HG02840 (cell line): ENCODE results near the gene PEX12.
"Not testable (repeated sequence)": the region's sequence is repeated elsewhere in the genome, so short reads cannot be mapped to it uniquely, and the experiment has no call there.

Experiments
- ATAC-seq: cut with Tn5 transposase; IDR thresholded peaks from one replicate; pipeline ENCODE4 v1.9.1; 2021; ENCODE audit warnings: mild to moderate bottlenecking, moderate library complexity, moderate number of reproducible peaks; ENCODE audit not compliant: unreplicated experiment, low FRiP score

The PEX12 gene

DNA sequence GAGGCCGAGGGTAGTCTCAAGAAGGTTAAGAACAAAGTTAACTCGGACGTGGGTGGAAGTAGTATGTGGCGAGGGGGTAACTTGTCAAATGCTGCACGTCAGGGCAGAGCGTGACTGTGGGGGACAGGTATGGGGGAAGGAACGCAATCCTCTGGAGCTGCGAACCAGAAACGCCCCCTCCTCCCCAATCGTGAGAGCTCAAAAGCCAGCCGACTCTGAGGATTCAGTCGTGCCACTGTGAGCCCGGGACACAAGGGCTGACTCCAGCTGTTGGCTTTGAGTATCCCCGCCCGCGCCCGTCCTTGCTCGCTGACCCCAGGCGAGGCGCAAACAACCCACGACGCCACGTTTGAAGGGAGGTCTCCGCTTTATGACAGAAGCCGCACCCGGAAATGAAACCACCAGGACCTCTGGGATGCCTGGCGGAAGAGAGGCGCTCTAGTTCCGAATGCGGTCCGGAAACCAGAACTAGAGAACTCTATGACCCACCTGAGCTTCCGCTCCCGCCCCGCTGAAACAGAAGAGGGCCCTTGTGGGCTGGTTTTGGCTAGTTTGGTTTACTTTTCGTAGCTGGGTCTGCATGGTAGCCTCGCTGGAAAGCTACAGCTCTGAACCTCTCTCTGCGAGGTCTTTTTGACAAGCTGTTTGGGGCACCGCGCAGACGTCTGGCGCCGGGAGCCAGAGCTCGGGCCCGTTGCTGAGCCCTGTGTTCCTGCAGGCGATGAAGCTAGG lies at the start of gene PEX12:
TSS of gene PEX12 (minus strand) at position 375 of the 732 bp plus-strand sequence. CDS start 550 bp downstream, outside the sequence.
- ATAC-seq: peak; percentile 76

DNA sequence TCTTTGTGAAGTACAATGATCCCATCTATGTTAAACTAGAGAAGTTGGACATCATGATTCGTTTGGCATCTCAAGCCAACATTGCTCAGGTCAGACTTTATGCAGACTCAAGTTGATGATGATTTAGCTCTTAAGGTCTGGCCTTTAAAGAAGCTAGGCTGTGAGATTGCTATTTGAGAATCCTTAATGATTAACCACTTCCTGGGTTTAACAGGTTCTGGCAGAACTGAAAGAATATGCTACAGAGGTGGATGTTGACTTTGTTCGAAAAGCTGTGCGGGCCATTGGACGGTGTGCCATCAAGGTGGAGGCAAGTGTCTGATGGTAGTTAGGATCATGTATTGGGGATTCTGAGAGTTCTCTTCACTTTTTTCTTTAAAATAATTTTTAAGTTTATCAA lies 49.0 kb upstream of the PEX12 start:
- no peak for ATAC-seq

DNA sequence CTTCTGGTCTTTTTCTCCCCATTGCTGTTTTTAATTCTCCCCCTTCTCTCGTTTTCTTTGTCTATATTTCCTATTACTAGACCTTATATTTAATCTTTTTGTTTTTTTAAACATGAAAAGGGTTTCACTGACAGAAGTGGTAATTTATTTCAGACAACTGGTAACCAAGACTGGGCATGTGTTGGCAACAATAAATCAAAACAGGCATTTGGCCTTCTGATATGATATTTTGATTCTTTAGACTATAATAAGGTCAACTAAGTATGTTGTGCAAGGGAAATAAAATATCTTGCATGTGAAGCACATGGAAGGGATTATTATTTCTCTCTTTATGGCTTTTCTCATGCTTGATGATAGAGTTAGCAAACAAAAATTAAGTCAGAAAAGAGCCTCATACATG lies 43.4 kb upstream of the PEX12 start:
- no peak for ATAC-seq

DNA sequence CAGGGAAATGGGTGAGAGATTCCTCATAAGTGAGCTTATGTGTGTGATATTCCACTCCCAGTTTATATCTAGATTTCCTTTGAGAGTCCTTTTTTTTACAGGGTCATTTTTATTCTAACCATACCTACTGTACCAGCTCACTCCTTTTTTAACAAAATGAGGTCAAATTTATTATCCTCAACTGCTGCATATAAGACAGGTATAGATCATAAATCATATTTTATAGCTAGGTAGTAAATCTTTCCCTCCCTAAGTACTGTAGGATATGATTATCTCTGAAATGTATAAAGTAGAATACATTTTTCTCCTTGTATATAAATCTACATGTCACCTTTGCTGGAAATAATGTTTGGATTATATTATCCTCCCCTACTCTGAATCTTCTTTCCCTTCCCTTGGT lies 40.3 kb upstream of the PEX12 start:
- ATAC-seq: no peak

DNA sequence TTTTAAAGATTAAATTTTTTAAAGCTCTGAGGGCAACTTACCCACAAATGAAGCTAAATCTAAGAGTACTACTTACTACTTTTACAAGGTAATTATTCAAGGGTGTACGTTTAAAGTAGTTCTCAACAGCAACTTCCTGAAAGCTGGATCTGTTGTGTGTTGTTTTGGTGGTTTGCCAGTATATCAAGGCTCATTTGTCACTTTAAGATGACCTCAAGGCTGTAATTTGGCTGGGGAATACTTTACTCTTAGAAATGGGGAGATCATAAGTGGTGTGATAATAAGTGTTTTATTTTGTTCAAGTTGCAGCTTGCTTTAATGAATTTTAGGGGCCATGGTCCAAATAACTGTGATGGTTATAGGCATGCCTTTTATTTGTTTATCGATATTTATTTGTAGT lies 39.1 kb upstream of the PEX12 start:
- ATAC-seq: no peak

DNA sequence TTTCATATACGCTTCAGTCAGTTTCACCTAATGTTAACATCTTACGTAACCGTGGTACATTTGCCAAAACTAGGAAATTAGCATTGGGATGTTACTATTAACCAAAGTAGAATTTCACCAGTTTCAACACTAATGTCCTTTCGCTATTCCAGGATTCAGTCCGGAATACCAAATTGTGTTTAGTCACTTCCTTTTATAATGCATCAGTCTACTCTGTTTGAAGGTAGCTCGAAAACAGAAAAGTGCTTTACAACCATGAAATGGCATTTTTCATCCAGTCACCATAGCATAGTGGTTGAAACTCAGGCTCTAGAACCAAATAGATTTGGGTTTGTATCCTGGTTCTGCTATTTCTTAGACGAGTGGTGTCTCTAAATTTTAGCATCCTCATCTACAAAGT lies 38.2 kb upstream of the PEX12 start:
- ATAC-seq: no peak

DNA sequence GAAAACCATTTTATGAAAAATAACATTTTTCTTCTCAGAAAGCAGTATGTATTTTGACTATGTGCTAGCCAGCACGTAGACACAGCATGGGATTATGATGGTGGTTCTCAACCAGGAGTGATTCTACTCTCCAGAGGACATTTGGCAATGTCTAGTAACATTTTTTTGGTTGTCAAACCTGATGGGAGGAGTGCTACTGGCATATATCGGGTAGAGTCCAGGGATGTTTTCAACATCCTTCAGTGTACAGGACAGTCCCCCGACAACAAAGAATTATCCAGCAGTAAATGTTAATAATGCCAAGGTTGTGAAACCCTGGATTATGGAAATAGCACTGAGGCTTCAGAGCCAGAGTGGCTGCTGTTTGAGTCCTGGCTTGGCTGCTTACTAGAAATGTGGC lies 36.4 kb upstream of the PEX12 start:
- no peak for ATAC-seq

DNA sequence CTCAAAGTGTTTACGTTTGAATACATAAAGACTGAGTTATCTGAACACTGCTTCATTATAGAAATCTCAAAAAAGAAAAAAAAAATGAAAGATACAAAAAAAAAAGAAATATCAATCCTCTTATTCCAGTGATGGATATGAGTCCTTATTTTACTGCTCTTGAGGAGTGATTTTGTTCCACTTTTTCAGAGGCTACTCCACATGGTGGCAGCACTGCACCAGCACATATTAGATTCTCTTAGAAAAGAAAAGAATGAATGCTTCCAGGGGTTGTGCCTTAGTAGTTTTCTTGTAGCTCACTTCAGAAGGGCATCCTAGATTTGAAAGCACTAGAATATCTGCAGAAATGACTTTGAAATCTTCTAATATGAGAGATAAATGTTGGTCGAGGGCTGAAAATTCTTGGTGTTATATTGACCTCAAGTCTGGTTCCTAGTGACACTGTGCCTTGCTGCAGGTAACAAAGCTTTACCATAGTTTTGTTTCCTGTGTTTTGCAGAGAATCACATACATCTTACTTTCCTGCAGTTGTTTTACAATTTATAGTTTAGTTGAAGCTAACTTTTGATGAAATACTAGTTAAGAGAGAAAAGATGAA lies 34.7 kb upstream of the PEX12 start:
- ATAC-seq: no peak

DNA sequence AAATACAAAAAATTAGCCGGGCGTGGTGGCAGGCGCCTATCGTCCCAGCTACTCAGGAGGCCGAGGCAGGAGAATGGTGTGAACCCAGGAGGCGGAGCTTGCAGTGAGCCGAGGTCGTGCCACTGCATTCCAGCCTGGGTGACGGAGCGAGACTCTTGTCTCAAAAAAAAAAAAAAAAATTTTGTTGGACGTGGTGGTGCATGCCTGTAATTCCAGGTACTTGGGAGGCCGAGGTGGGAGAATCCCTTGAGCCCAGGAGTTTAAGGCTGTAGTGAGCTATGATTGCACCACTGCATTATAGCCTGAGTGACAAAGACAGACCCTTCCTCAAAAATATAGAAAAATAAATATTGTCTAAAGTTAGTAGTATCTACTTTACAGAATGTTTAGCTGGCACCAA lies 32.4 kb upstream of the PEX12 start:
- ATAC-seq: not testable (repeated sequence)

DNA sequence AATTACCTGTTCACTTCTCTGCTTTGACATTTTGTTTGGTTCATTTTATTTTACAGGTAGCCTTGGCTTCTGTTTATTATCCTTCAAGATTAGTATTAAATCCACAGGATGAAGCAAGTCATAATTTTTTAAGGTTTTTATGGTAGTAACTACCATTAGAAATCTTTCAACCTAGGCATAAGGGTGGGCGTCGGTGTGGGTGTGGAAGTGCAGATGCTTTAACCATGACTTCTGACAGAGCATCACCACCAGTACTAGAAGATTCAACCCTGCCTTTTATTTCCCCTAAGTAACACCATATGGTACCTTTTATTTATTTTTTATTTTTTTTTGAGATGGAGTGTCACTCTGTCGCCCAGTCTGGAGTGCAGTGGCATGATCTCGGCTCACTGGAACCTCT lies 31.5 kb upstream of the PEX12 start:
- ATAC-seq: no peak

DNA sequence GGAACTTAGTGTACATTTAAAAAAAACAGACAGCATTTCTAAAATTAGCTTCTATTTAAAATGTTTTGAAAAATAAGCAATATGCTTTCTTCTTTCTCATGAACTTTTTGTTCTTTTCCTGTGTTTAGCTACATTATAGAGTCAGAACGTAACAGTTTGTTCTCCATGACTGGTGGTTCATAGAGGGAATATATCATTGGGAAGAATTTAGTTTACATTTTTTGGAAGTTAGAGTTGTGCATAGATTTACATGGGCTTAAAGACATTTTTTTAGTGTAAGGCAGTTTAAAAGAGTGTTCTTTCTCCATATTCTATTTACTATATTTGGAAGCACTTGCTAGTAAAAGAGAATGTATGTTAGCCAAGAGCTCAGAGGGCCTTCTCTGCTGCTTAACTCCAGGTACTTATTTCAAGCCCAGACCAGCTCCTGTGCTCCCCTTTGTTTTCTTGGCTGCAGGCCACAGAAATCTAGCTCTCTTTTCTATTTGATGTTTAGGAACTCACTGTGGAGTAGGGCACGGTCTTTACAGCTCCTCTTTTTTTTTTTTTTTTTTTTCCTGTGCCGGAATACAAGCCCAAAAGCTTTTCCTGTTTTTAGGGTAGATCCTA lies 29.0 kb upstream of the PEX12 start:
- ATAC-seq: no peak

DNA sequence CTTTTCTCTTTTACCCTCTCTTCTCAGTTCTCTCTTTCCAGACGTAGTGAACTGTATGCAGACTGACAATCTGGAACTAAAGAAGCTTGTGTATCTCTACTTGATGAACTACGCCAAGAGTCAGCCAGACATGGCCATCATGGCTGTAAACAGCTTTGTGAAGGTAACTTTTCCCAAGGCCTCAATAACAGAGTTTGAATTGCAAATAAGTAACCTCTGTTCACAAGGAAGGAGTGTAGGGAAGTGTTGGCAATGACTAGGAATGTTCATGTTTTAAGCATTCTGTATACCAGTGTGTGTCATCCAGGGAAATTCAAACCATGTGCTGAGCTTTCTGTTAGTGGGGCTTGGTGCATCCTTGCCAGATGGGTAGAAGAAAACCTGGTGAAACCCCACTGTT lies 27.3 kb upstream of the PEX12 start:
- no peak for ATAC-seq

DNA sequence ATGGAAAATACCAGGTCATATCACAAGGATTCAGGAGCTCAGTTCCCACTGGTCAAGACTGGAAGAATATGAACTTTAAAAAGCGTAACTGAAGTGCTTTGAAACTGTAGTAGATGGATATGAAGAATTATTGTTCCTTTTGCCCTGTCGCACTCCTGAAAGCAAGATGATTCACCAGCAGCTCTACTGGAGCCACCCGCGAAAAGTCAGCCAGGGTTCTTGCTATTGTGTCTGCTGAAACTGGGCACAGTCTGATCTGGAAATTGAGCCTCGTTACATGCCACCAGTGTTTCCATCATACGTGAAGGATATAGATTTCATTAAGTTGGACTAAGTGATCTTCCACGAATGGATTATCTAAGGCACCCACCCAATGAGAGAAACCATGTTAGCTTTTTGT lies 25.3 kb upstream of the PEX12 start:
- no peak for ATAC-seq

DNA sequence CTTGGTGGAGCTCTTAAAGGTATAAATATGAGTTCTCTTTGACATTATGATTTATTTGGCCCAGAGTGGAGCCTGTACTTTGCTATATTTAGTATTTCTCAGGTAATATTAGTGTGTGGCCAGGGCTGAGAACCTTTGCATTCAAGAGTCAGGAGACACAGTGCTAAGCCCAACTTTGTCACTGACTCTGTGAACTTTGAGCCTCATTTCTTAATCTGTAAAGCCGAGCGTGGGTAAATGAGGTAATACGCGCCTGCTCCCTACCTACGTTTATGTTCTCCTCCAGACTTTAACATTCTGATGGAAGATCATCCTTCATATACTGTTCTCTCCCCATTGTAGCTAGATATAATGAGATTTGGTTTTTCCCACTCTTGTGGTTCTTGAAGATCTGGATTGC lies 19.2 kb upstream of the PEX12 start:
- no peak for ATAC-seq

DNA sequence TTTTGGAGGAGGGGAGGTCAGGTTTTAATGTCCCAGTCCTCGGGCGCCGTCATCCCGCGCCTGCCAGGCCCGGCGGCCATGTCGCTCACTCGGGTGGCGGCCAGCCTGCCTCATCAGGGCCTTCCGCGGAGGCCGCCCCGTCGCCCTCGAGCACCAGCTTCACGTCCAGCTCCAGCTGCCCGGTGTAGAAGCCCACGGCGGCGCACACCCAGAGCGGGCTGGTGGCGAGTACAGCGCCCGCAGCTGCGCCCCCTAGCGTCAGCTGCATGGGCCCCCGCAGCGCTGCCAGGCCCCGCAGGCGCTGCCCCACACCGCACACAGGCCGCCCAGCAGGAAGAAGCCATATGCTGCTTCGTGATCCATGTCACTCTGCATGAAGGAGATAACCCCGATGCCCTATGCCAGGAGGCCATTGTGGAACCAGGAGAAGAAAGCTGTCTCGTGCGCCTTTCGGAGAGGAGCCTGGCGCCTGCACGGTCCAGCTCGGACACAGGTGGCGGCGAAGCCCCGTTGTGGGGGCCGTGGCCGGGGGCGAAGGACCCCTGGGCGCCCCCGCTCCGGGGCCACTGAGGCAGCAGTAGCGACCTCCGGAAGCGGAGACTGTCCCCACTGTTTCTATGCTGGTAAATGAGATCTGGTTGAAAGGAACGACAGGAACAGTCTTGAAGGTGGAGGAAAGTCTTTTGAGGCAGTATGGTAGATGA lies 18.3 kb upstream of the PEX12 start:
- no peak for ATAC-seq

DNA sequence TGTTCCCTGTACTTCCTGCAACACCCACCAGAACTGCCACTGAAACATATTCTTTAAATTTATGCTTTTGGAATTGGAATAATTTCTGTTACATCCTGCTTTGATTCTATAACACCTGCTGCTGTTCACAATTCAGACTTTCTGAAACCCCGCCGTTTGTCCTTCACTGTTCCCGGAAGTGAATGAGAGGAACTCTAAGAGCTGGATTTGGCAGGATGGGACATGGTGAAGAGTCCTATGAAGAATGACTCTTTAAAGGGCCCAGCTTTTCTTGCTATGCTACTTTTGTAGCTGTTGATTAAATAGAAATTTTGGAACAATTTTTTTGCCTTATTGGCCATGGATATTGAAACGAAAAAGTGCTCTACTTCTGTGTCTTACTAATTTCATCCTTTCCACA lies 17.7 kb upstream of the PEX12 start:
- ATAC-seq: no peak

DNA sequence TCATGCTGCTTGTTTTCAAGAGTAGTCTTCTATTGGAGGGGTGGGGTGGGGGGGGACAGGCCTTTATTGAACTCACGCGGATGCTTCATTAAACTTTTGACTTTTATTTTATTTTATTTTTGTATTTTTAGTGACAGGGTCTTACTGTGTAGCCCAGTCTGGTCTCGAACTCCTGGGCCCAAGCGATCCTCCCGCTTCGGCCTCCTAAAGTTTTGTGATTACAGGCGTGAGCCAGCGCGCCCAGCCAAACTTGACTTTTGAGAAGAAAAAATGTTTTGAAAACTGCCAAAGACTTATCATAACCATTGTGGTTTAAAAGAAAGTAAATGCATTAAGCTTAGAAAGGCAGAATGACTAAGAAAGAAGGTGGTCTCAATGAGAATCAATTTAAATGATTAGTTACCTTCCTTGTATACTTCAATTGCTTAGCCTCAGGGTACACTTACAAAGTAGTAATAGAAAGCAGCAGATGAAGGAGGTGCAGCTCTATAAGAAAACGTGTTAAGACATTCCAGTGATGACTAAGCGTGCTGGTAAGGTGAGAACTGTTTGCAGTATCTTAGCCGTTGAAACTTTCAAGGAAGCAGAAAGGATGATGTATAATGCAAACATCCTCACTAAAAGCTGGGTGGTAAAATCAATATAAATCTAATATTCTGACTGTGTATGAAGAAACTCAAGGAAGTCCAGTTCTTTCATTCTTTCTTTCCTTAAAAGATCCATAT lies 10.0 kb upstream of the PEX12 start:
- no peak for ATAC-seq

DNA sequence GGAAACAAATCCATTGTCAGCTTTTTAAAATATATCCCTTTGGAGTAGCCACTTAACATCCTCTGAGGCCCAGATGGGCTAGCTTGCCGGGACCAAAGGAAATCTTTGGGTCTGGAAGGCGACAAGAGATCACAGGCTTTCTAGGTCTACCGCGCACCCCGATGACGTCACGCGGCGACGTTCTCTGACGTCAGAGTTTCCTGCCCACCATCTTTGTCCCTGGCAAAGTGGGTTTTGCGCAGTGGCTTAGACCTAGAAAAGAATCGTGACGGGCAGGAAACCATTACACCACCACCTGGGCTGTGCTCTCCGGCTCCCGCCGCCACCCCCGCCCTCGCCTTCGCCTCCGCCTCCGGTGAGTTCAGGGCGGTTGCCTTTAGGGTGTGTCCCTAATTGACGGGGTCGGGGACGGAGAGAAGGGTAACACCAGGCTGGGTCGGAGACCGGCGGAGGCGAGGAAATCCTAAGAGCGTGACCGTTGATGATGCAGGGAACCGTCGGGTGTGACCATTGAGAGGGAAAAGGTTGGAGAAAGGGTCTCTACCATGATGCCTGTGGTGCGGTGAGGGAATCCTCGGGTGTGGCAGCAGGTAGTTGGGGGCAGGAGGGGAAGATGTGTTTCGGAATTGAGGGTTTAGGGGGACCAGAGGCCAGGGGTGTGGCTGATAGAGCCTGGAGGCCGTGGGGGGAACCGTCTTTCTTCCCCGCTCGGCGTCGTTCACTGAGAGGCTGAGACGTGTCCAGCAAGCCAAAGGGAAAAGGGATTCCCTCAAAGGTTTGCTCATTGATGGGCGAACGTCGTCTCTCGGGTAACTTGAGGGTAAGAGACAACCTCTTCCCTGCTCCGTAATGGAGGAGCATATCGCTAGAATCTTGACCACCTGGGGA lies 8.9 kb upstream of the PEX12 start, which contains the start of gene AP2B1:
TSS of gene AP2B1 (plus strand) at position 249 of the 888 bp plus-strand sequence. CDS start 6,709 bp downstream, outside the sequence.
- ATAC-seq: peak; percentile 81

DNA sequence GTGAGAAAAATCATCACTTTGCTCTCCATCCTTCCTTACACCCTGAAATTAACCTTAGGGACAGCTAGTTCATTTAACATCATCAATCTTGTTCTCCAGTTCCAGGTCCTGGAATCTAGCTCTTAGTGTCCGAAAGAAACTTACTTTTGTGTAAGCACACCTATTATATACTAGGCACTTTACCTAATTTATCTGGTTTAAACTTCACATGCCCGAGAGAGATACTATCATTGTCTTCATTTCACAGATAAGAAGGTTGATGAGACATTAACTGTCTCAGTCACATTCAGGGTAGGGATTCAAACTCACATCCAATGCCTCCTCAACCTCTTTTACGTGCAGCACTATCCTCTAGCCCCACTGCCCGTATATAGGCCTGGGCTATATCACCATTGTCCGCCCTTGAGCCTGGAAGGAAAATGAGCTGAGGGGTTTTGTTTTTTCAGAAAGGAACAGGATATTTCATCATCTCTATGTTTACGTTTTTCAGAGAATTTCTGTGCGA lies 8.2 kb upstream of the PEX12 start:
- peak; percentile 22 for ATAC-seq
